Fibroblast of the aortic adventitia (primary cell): ENCODE measurements around the gene BIRC3. TPM values are rescaled to one million over a fixed set of nuclear protein-coding genes. Genes with fewer than 3 reads are reported as not detected.

Experiments
- DNase-seq: peaks from one replicate; pipeline ENCODE4 v3.0.0-alpha.2; 2010; ENCODE audit warnings: low read depth
- H3K4me3 ChIP-seq: 2 replicates; pipeline ENCODE4 v1.5.1; 2011; ENCODE audit warnings: low read depth, mild to moderate bottlenecking, control low read depth, low read length, moderate library complexity
- CTCF ChIP-seq: IDR thresholded peaks from 2 replicates; pipeline ENCODE4 v1.5.1; 2011; ENCODE audit warnings: mild to moderate bottlenecking, low read length, control low read depth, inconsistent platforms; ENCODE audit not compliant: insufficient read depth
- total RNA-seq: library from RNA; depleted of rRNA; stranded (reverse); fragments of >200 nt; gene quantifications from 2 replicates; pipeline ENCODE4 v1.2.3, GENCODE V29; 2012; ENCODE audit warnings: low replicate concordance

BIRC3 gene
- 0.16 and 2.4 TPM in 2 replicates for total RNA-seq

DNA sequence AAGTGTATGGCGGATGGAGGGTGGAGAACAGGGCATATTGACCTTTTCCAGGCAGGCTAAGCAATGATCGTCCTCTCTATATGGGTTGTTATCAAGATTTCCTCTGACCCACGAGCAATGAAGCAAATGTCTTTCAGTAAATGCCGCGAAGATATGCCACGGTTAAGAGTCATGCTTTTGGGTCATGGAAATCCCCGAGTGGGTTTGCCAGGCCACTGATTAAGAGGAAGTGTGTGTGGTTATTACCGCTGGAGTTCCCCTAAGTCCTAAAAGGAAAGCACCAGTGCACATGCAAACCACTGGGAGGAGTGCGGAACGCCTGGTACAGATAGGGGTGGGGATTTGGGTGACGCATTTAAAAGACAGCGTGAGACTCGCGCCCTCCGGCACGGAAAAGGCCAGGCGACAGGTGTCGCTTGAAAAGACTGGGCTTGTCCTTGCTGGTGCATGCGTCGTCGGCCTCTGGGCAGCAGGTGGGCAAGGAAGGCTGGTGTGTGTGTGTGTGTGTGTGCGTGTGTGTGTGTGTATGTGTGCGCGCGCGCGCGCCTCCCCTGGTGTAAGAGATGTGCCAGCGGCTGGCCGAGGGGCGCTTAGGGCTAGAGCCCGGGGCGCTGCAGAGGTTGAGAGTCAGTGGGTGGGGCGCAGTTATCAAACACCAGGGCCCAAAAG, at the start of gene BIRC3:
Gene BIRC3 (plus strand): TSS at position 386 of the 669 bp plus-strand sequence. CDS start 7,026 bp downstream, outside the sequence.
- peak; percentile 48 for TF ChIP-seq CTCF
- DNase-seq, result peak; percentile 95
- peak within 1 kb of the TSS; percentile 72 for H3K4me3 ChIP-seq

DNA sequence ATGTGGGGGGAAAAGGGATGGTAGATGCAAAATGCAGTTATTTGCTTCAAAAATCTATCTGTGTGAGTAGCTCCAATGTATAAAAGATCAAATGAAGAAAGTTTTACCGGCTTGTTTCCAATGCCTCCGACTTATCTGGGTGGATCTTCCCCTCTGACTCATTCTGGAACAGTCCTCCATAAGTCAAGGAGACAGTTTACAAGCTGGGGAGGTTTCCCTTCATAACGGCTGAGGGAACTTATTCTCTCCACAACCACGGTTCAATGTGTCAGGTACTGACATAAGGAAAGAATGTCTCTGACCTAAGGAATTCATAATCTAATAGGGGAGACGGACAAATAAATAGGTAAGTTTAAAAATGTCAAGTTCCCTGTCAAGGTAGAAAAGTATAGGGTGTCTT, 49.7 kb upstream of the BIRC3 start:
- DNase-seq, result peak; percentile 70
- no peak for TF ChIP-seq CTCF
- H3K4me3 ChIP-seq, result no peak overlapping the region

DNA sequence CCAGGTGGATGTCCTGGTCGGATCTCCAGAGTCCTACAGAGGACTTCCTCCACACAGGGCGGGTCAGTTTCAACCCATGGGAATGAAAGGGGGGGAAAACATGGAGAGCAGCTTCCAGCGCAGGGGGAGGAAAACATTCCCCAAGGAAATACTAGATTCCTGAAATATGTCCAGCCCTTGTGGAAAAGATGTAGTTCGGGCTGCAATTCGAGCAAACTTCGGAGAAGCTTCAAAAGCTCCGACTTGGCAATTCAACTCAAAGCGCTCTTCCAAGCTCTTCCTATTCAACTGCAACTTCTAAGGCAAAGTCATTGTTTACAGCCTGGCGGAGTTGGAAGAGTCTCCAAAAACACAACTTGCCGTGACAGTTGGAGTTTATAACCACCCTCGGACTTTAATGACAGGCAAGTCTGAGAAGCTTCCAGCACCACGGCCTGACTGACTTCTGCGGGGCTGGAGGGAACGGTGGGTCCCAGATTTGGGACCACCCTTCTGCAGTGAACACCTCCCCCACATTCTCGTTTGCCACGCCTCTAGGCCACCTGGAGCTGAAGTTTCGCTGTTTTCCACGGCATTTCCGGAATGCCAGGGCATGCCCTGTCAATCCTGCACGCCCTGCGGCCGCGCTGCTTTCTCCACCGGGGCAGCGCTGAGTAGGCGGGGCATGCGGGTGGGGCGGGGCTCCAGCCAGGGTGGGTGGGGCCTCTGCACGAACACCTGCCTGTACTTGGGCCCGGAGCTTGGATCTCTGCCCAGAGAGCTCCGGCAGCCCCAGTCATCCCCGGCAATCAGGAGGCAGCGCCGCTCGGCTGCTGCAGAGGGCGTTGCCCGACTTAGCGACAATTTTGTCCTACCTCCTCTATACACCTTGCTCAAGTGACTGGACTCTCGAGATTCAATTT, 49.0 kb upstream of the BIRC3 start:
- peak overlapping the region; percentile 54 for H3K4me3 ChIP-seq
- peak; percentile 21 for TF ChIP-seq CTCF
- DNase-seq, result peak; percentile 73

DNA sequence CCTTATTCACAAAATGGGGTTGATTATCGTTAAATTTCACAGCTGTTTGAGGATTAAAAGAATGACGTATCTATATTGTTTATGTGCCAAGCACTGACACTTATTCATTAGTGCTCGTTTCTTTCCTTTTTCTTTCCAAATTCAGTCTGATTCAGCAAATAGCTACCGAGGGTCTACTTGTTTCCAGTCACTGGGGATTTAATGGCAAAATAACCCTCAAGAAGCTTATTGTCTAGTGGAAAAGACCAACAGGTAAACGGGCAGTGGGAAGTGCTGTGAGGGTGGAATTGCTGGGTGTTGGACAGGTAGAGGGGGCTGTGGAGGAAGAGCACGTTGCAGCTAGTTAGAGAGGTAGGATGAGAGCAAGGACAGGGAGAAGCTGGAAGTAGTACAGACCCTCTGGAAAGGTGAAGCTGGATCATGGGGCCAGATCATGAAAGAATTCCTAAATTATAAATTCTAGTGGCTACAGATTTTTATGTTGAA, 48.3 kb upstream of the BIRC3 start:
- TF ChIP-seq CTCF, result no peak
- H3K4me3 ChIP-seq, result peak overlapping the region; percentile 34
- no peak for DNase-seq

DNA sequence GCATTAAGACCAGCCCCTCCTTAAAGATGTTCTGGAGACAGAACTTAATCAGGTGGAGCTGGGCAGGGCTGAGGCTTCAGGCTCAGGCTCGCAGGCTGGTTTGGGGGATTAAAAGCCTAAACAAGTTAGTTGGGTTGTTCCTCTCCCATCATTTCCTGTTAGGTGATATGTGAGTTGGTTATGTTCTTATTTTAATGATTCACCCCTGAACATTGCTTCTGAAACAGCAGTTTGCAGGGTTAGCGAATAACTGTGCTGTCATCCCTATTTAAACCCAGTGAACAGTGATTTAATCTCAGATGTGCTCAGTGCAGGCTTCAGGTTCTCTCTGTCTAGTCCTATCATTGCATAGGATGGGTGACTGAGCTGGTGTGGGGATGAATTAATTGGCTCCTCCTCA, 47.4 kb upstream of the BIRC3 start:
- peak; percentile 38 for DNase-seq
- no peak overlapping the region for H3K4me3 ChIP-seq
- no peak for TF ChIP-seq CTCF

DNA sequence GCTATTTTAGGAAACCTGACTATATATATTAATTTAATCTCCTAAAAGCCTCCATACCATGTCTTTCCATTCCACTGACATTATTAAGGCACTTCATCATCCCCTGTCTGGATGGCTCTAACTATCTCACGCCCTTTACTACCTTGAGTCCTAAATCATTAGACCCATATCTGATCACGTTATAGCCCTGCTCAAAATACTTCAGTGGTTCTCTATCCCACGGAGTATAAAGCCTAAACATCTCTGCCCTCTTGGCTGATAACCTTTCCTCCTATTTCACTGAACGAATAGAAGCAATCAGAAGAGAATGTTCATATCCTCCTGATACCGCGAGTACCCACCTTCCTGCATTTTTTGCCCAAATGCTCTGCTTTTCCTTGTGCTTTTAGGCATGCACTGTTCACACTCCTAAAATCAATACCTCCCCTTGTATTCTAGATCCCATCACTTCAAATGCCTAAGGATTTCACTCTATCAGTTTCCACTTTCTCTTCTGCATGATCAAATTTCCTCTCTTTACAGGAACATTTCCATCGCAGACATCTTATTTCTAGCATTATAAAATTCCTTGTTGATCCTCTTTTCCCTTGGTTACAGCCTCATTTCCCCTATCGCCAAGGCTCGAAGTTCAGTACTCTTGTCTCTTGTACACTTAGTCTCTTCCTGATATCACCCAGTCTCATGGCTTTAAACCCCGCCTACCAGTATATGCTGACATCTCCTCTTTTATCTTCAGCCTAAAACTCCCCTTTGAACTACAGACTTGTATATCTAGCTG, 45.0 kb upstream of the BIRC3 start:
- no peak for TF ChIP-seq CTCF

More for the DNA sequence above, 45.0 kb upstream of the BIRC3 start:
- DNase-seq, result no peak
- no peak overlapping the region for H3K4me3 ChIP-seq
